ENCODE data around the gene SLC11A1.

Gene SLC11A1

GRCh38 chr2:218400930-218401881 is 19.1 kb downstream of the SLC11A1 start:
- peak overlapping the region; percentile 74 for H3K4me3 ChIP-seq (ENCODE audit: low read length)
- no peak for TF ChIP-seq CTCF (conservative IDR thresholded peaks at IDR 0.05; ENCODE audit: low read depth, low read length)
- DNase-seq (ENCODE audit: low read depth) = no peak

GRCh38 chr2:218401890-218402289 is 19.8 kb downstream of the SLC11A1 start:
- no peak for DNase-seq (ENCODE audit: low read depth)
- TF ChIP-seq CTCF (conservative IDR thresholded peaks at IDR 0.05; ENCODE audit: low read depth, low read length) = no peak
- no peak overlapping the region for H3K4me3 ChIP-seq (ENCODE audit: low read length)

GRCh38 chr2:218402491-218402901 is 20.4 kb downstream of the SLC11A1 start:
- DNase-seq (ENCODE audit: low read depth) = no peak
- H3K4me3 ChIP-seq (ENCODE audit: low read length) = no peak overlapping the region
- TF ChIP-seq CTCF (conservative IDR thresholded peaks at IDR 0.05; ENCODE audit: low read depth, low read length) = no peak

GRCh38 chr2:218402911-218403411 is 20.9 kb downstream of the SLC11A1 start:
- TF ChIP-seq CTCF (conservative IDR thresholded peaks at IDR 0.05; ENCODE audit: low read depth, low read length) = no peak
- no peak for DNase-seq (ENCODE audit: low read depth)
- no peak overlapping the region for H3K4me3 ChIP-seq (ENCODE audit: low read length)

- no peak overlapping the region for H3K4me3 ChIP-seq (ENCODE audit: low read length)
- no peak for TF ChIP-seq CTCF (conservative IDR thresholded peaks at IDR 0.05; ENCODE audit: low read depth, low read length)
- DNase-seq (ENCODE audit: low read depth) = no peak
Observed at GRCh38 chr2:218403810-218404209, 21.7 kb downstream of the SLC11A1 start.

GRCh38 chr2:218404351-218405085 is 22.4 kb downstream of the SLC11A1 start:
- no peak for TF ChIP-seq CTCF (conservative IDR thresholded peaks at IDR 0.05; ENCODE audit: low read depth, low read length)
- DNase-seq (ENCODE audit: low read depth) = no peak
- no peak overlapping the region for H3K4me3 ChIP-seq (ENCODE audit: low read length)
